GM12878 (cell line): Measurements from ENCODE around the gene ZNF646. TPM values are rescaled to one million over a fixed set of nuclear protein-coding genes. Genes with fewer than 3 reads are reported as not detected.

Experiments used
- ATAC-seq: fragments of 200-7000 bp; cut with Tn5 transposase; 3 replicates; pipeline ENCODE4 v1.9.1; 2020; ENCODE audit warnings: mild to moderate bottlenecking, moderate library complexity
- BruUV-seq: library from RNA; stranded (reverse); fragments of 400-500 nt; replicated peaks from 2 replicates; lab custom pipeline; 2021; lab: Mats Ljungman, UMichigan
- CTCF ChIA-PET: fragments of 300-600 bp; sonication (Branson Sonifier 250); formaldehyde crosslinking; extraction: SDS; loops from one replicate; lab custom pipeline; 2021; ENCODE audit warnings: inconsistent platforms; lab: Yijun Ruan, JAX
- POLR2A ChIA-PET: fragments of 350-600 bp; formaldehyde crosslinking; extraction: SDS; loops from one replicate; lab custom pipeline; 2021; ENCODE audit warnings: inconsistent platforms; lab: Charles Lee
- RAD21 ChIA-PET: fragments of 300-600 bp; sonication (Branson Sonifier 250); formaldehyde crosslinking; loops from one replicate; lab custom pipeline; 2023; ENCODE audit warnings: antibody characterized with exemption; ENCODE audit not compliant: unreplicated experiment; lab: Charles Lee
- SMC1A ChIA-PET: fragments of 300-600 bp; sonication (Branson Sonifier 250); formaldehyde crosslinking; loops from one replicate; lab custom pipeline; 2023; ENCODE audit not compliant: unreplicated experiment, uncharacterized antibody; lab: Charles Lee
- DNase-seq: peaks from one replicate; pipeline ENCODE4 v3.0.0-alpha.2; 2011; ENCODE audit warnings: low read depth, low spot score
- FAIRE-seq: peaks from 3 replicates; lab custom pipeline; 2011; peaks lifted over from hg19 to GRCh38; lab: Jason Lieb, UNC
- H2AFZ ChIP-seq: 2 replicates; pipeline ENCODE4 v1.6.0; 2011; ENCODE audit warnings: low read depth, low read length, control low read depth; ENCODE audit not compliant: control insufficient read depth
- H3K27ac ChIP-seq: 2 replicates; pipeline ENCODE4 v1.5.1; 2011; ENCODE audit warnings: control low read depth; ENCODE audit not compliant: control insufficient read depth, insufficient read depth
- H3K27me3 ChIP-seq, 2 experiments: replicated peaks in 1 of 2; 2 replicates each; pipeline versions ENCODE4 v1.6.0 to v1.6.1; 2011; ENCODE audit warnings: low read length in 1 of 2; ENCODE audit not compliant: control insufficient read depth in 2 of 2, insufficient read depth in 2 of 2
- H3K36me3 ChIP-seq, 2 experiments: 2 replicates each; pipeline ENCODE4 v1.5.1; 2011; ENCODE audit warnings: low read length in 1 of 2; ENCODE audit not compliant: control insufficient read depth in 2 of 2, insufficient read depth in 2 of 2
- H3K4me1 ChIP-seq: 2 replicates; pipeline ENCODE4 v1.6.1; 2011; ENCODE audit warnings: mild to moderate bottlenecking, low read length, moderate library complexity, mixed read lengths; ENCODE audit not compliant: control insufficient read depth, insufficient read depth
- H3K4me2 ChIP-seq: 2 replicates; pipeline ENCODE4 v1.6.0; 2011; ENCODE audit warnings: control low read depth; ENCODE audit not compliant: control insufficient read depth, insufficient read depth
- H3K4me3 ChIP-seq: fragments of 200-600 bp; sonication (generic); 2 replicates; pipeline ENCODE4 v1.5.1; 2016
- H3K79me2 ChIP-seq: 2 replicates; pipeline ENCODE4 v1.6.0; 2011; ENCODE audit warnings: low read length; ENCODE audit not compliant: control insufficient read depth, insufficient read depth
- H3K9ac ChIP-seq: 2 replicates; pipeline ENCODE4 v1.8.0; 2011; ENCODE audit warnings: low read length, control low read depth, mixed read lengths; ENCODE audit not compliant: control insufficient read depth, insufficient read depth
- H3K9me3 ChIP-seq: replicated peaks from 3 replicates; pipeline ENCODE4 v1.5.1; 2011; ENCODE audit warnings: mild to moderate bottlenecking, low read length; ENCODE audit not compliant: control insufficient read depth, insufficient read depth
- H4K20me1 ChIP-seq: 2 replicates; pipeline ENCODE4 v1.6.0; 2011; ENCODE audit not compliant: control insufficient read depth, insufficient read depth
- SMAD5 ChIP-seq: IDR thresholded peaks from 2 replicates; pipeline ENCODE4 v1.6.1; 2016; ENCODE audit warnings: antibody characterized with exemption, low read depth
- WGBS: methylation state at CpG from one replicate; pipeline ENCODE4 v1.1.6; 2016; ENCODE audit warnings: low lambda C conversion rate; ENCODE audit not compliant: insufficient replicate concordance, insufficient coverage; ENCODE audit errors: missing lambda C conversion rate; 5-methylcytosine and 5-hydroxymethylcytosine counted together
- in situ Hi-C: fragments of 300-500 bp; cut with MboI; formaldehyde crosslinking; loops from 9 replicates; pipeline ENCODE4 v1.14.3; 2018; ENCODE audit warnings: mixed read lengths
- intact Hi-C: fragments of 100-400 bp; cut with micrococcal nuclease; formaldehyde crosslinking; loops from one replicate; pipeline ENCODE4 v1.14.2; 2022; ENCODE audit not compliant: unreplicated experiment
- polyA plus RNA-seq, 11 experiments: library from polyadenylated mRNA; depleted of rRNA in 4 of 11; unstranded in 6 of 11; stranded (reverse) in 5 of 11; fragments of >200 nt; fragmentation: Nextera tagmentation in 4 of 11; fragmentation: Illumina TruSeq in 1 of 11; extraction: Ambion mirVana in 4 of 11; extraction: Trizol in 1 of 11; gene quantifications; 1 replicate in 1 of 11; 2 replicates in 10 of 11; pipeline versions ENCODE4 v1.2.1 to v1.2.3, GENCODE V29; 2011 to 2016; ENCODE audit warnings: inconsistent platforms in 2 of 11, missing spikeins in 2 of 11, low read depth in 1 of 11
- total RNA-seq, 4 experiments: library from RNA; depleted of rRNA in 3 of 4; stranded (reverse); fragments of >200 nt in 3 of 4; fragmentation: Illumina TruSeq in 1 of 4; extraction: Trizol in 1 of 4; gene quantifications; 2 replicates each; pipeline versions ENCODE4 v1.2.1 to v1.2.3, GENCODE V29; 2013 to 2021
- TF ChIP-seq, protein P1 (sequence below): fragments of 450-650 bp; IDR thresholded peaks from 2 replicates; pipeline ENCODE4 v1.6.1; 2016; ENCODE audit warnings: mild to moderate bottlenecking

The ZNF646 gene
- total and polyA plus RNA-seq, 10 of the 15 experiments (the other 5 are each of a cell fraction or from before 2014, with no cell fraction given), result 0.10 to 21.8 (median 6.4) TPM

DNA sequence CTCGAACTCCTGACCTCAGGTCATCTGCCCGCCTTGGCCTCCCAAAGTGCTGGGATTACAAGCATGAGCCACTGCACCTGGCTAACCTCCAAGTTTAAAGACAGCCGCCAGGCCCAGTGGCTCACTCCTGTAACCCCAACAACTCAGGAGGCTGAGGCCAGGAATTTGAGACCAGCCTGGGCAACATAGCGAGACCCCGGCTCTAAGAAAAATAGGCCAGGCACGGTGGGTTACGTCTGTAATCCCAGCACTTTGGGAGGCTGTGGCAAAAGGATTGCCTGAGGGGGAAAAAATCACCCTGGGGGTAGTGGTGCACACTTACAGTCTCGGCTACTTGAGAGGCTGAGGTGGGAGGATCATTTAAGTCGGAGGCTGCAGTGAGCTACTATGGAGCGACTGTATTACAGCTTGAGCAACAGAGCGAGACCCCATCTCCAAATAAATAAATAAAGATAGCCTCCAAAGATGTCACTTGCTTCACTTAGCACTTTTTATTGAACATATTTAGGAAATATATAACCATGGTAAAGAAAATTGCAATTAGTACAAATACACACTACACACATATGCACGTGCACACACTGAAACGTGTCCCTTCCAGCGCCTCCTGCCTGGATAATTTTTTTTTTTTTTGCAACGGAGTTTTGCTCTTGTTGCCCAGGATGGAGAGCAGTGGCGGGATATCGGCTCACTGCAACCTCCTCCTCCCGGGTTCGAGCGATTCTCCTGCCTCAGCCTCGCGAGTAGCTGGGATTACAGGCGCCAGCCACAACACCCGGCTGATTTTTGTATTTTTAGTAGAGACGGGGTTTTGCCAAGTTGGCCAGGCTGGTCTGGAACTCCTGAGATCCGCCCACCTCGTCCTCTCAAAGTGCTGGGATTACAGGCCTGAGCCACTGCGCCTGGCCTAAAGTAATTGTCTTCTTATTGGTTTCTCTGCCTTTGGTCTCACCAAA, 32.6 kb downstream of the ZNF646 start:
- H3K4me1 ChIP-seq, result peaks cover 22% of the 10 kb centered on the region
- ChIA-PET RAD21 (interaction anchor here (1.5 to 2.8 kb wide), 3 partner anchors 9 to 35 kb away, joined by 6 to 12 read pairs (median 6); partner anchors contain the start of gene KAT8), POLR2A (interaction anchor here (0.7 to 3.1 kb wide), 4 partner anchors 11 to 152 kb away, joined by 4 to 13 read pairs (median 8); partner anchors contain the start of genes KAT8, ZNF646 and ZNF668), CTCF (interaction anchor here (0.6 to 1.6 kb wide), 3 partner anchors 9 to 35 kb away, joined by 3 to 6 read pairs (median 4); no protein-coding TSS in a partner anchor), SMC1A (no interaction called here)
- H3K9me3 ChIP-seq, result no peaks in the 10 kb centered on the region
- peak overlapping the region; percentile 81 for H3K27ac ChIP-seq
- H3K79me2 ChIP-seq, result peaks cover 13% of the 10 kb centered on the region
- TF ChIP-seq SMAD5, result no peak
- TF ChIP-seq, protein P1, sequence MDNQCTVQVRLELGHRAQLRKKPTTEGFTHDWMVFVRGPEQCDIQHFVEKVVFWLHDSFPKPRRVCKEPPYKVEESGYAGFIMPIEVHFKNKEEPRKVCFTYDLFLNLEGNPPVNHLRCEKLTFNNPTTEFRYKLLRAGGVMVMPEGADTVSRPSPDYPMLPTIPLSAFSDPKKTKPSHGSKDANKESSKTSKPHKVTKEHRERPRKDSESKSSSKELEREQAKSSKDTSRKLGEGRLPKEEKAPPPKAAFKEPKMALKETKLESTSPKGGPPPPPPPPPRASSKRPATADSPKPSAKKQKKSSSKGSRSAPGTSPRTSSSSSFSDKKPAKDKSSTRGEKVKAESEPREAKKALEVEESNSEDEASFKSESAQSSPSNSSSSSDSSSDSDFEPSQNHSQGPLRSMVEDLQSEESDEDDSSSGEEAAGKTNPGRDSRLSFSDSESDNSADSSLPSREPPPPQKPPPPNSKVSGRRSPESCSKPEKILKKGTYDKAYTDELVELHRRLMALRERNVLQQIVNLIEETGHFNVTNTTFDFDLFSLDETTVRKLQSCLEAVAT, result peak; percentile 76
- intact Hi-C loops, result loop anchor here (5.0 kb wide), 1 partner anchor 36 kb away; no protein-coding TSS in a partner anchor
- 0 out of 2 replicates have a peak overlapping the region, but pooled peaks have one; percentile 91 for H3K9ac ChIP-seq
- ATAC-seq (no peak), FAIRE-seq (no peak), DNase-seq (no peak)
- in situ Hi-C loops, result no loop called here
- no TSS peak for BruUV-seq
- H3K4me2 ChIP-seq, result peak overlapping the region; percentile 77
- H3K4me3 ChIP-seq, result peak overlapping the region; percentile 74
- H4K20me1 ChIP-seq, result no peaks in the 10 kb centered on the region
- WGBS, result 87% methylated on average over 28 of the region's 28 CpGs
- no peak overlapping the region for H2AFZ ChIP-seq
- no peaks in the 10 kb centered on the region; a peak in 3 of 4 replicates for H3K36me3 ChIP-seq
- no peaks in the 10 kb centered on the region for H3K27me3 ChIP-seq
